K562 treated with DMSO at 1 percent for 24 hours (cell line): Measurements from ENCODE around the gene MYL4. TPM values are rescaled to one million over a fixed set of nuclear protein-coding genes. Genes with fewer than 3 reads are reported as not detected.

Experiments used
- total RNA-seq: library from RNA; unstranded; fragments of 300-600 nt; gene quantifications from 2 replicates; pipeline ENCODE4 v1.2.3, GENCODE V29; 2022; ENCODE audit warnings: low read depth; ENCODE audit not compliant: insufficient read depth

Gene MYL4
- total RNA-seq = 85.4 and 102 TPM in 2 replicates

DNA sequence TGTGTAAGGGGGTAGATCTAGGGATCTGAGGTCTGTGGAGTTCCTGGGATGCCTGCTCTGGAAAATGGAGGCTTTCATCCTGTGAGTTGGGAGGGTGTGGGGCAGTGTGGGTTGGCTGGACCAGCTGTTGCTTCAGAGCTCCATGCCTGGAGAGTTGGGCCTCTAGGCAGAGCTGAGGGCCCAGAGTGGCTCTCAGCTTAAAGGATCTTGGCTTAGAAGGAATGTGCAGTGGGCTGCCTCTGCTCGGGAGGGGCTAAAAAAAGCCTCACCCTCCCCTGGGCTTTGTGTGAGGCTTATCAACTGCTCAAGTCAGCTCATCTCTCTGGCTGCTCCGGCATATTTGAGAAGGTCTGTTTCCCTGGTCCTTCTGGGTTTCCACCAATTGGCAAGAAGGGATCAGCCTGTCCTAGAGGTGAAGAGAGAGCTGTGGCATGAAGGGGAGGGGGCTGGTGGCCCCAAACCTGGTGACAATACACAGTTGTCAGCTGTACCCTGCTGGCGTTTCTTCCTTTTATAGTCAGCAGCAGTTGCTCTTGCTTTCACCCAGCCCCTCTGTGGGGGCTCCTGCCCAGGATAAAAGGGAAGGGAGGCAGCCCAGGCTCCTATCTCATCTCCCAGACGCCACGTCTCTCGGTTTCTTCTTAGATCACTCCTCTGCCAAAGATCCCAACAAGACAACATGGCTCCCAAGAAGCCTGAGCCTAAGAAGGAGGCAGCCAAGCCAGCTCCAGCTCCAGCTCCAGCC, at the start of gene MYL4:
MYL4 (plus strand) TSS at position 605 of the 745 bp plus-strand sequence; CDS start at position 680, 75 bp downstream.

DNA sequence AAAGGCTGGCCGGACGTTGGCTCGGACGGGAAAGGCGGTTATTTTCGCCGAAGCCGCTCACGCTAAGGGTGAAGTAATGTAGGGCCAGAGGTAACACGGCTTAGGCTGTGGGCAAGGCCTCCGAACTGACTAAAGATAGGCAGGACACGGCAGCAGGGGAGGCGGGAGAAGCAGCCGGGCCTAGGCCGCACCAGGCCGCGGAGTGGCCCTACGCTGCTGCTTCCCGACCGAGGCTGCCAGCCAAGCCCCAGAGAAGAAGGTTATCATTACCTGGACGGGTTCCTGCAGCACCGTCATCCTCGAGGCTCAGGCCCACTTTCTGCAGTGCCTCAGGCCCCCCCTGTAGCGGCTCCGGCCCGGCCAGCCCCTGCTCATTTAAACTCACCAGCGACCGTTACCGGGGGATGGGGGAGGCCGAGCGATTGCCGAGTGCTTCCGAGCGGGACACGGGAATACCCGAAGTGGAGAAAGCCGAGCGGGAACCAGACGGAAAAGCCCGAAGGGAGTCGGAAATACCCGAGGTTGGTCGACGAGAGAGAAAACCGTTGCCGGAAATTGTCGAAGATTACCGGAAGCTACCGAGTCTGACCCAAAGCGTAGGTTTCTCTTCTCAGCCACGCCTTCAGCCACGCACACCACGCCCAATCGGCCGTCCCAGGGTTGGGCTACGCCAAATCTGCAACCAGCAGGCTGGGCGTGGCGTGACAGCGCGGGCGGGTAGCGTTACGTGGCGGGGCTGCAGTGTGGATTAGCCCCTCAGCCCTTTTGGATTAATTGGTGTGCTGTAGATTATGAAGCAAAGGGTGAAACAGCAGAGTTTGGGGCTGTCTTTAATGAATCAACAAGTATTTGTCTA, 20.0 kb upstream of the MYL4 start, which contains the start of gene CDC27:
CDC27 (minus strand) TSS at position 420 of the 856 bp plus-strand sequence; CDS start at position 297, 123 bp downstream.

DNA sequence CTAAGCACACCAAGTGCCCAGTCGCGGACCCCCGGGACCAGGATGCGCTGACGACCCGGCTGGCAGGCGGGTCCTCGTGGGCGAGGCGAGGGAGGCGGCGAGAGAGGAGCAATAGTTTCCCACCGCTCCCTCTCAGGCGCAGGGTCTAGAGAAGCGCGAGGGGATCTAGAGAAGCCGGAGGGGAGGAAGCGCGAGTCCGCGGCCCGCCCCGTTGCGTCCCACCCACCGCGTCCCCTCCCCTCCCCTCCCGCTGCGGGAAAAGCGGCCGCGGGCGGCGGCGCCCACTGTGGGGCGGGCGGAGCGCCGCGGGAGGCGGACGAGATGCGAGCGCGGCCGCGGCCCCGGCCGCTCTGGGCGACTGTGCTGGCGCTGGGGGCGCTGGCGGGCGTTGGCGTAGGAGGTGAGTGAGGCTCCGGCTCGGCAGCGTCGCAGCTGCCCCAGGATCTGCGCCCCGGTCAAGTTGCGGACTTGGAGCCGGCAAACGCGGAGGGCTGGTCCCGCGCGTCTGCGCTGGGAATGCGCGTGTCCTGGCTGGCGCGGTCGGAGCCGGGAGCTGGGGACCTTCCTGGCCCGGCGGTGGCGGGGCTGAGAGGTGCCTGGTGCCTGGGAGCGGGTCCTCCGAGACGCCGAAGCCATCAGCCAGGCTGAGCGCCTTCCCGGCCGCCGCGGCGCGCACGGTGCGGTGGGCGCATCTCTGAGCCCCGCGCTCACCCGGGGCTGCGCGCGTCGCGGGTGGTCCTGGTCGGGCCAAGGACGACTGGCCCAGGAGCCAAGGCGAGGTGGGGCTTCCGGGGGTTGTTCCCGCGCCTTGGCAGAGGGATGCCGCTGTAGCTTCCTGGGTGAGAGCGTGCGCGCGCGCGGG, 44.6 kb downstream of the MYL4 start, which contains the start of gene ITGB3:
ITGB3 (plus strand) TSS at position 287 of the 862 bp plus-strand sequence; CDS start at position 322, 35 bp downstream.

Other genes starting within 250 kb of the MYL4 start
- not detected in 2 replicates for gene RPRML, start 230.1 kb upstream of the MYL4 start, total RNA-seq
- 32.9 and 38.0 TPM in 2 replicates for gene CDC27, start 20.1 kb upstream of the MYL4 start, total RNA-seq
- gene ITGB3, start 44.5 kb downstream of the MYL4 start, total RNA-seq = 0.60 and 1.1 TPM in 2 replicates
- 1.4 and 1.9 TPM in 2 replicates for gene EFCAB13, start 114.6 kb downstream of the MYL4 start, total RNA-seq